ENCODE measurements around the gene ZIC1.

Gene ZIC1

DNA sequence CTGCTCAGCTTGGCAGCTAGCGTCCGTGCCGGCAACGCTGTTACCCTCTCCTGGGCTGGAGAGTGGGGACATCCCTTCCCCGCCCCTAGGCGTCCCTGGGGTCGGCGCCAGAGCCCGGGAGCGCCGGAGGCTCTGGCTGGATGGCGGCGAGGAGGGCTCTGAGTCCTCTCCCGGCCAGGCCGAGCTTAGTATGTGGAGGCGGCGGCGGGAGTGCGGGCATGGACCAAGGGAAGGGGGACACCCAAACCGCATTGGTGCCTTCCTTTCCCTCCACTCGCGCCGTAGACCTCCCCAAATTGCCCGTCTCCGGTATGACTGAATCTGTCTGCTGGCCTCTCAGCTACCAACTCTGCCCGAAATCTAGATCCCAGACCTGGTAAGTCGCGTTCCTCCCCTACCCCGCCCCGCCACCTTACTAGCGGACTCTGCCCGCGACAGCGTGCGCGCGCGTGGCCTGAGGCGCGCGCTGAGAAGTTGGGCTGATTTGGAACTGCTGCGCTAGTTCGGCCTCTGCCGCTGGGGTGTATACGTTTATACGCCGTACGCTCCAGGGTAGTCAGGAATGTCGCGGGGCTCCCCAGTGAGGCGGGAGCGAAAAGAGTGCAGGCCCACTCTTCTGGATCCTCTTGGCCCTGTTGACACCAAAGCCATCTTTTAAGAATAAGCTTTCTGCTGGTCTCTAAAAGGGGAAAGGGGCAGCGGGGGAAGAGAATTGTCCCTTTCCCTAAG is 12.2 kb downstream of the ZIC1 start:
- no peak overlapping the region for H3K27ac Mint-ChIP-seq
- no peaks in the 10 kb centered on the region for H3K4me1 Mint-ChIP-seq (ENCODE audit: low read depth in 2 of 2)
- DNase-seq = no peak
- H3K4me3 Mint-ChIP-seq = no peak overlapping the region
- H3K9me3 Mint-ChIP-seq = peaks cover 0 to 7% of the 10 kb centered on the region in 2 donors
- no peaks in the 10 kb centered on the region for H3K36me3 Mint-ChIP-seq (ENCODE audit: insufficient read depth)
- H3K27me3 Mint-ChIP-seq = peaks cover 54 to 70% of the 10 kb centered on the region in 2 donors
- no peak for ATAC-seq (replicated peaks)

- no peak for ATAC-seq (replicated peaks)
- Mint-ChIP-seq H3K36me3 (ENCODE audit: insufficient read depth) (no peaks in the 10 kb centered on the region), H3K27me3 (peaks cover 53 to 68% of the 10 kb centered on the region in 2 donors), H3K4me3 (no peak overlapping the region), H3K9me3 (peaks cover 0 to 7% of the 10 kb centered on the region in 2 donors), H3K4me1 (ENCODE audit: low read depth in 2 of 2) (no peaks in the 10 kb centered on the region), H3K27ac (no peak overlapping the region)
- DNase-seq = no peak
These were observed 13.0 kb downstream of the ZIC1 start for GRCh38 chr3:147422196-147422595.

DNA sequence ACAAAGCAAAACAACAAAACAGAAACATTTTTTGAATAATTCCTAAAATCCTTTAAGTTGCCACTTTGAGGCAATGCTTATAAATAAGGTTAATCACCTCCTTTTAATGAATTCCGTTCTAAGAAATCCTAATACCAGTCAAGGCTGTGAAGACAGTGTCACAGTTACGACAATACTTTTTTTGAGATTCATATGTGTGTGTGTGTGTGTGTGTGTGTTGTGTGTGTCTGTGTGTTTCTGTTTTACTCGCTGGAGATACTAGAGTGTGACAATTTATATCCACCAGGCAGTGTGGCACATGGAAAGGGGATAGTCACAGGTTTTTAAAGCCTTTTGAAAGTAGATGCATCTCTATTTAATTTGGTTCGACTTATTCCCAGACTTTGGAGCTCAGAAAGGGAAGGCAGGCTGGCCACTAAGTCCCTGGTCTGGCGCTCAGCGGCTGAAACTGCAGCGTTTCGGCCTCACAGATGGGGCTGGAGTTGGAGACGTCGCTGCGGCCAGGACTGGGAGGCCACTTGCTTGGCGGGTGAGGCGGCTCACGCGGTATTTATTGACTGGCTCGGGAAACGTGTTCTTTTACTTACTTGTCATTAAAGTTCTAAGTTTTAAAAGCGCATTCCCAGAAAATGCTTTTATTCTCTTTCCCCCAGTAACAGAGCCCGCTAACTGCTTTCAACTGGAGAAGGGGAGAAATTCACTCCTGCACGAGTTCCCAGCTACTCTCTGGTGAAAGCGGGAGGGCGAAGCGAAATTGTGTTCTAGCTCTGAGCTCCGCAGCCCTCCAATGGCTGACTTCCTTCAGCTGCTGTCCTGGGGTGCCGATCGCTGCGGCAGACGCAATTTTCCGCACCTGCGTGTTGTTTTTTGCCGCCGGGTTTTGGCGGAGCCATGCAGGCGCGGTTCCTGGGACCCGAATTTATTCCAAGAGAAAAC is 13.7 kb downstream of the ZIC1 start:
- Mint-ChIP-seq H3K36me3 (ENCODE audit: insufficient read depth) (no peaks in the 10 kb centered on the region), H3K4me3 (no peak overlapping the region), H3K27me3 (peaks cover 46 to 61% of the 10 kb centered on the region in 2 donors), H3K9me3 (peaks cover 2 to 7% of the 10 kb centered on the region in 2 donors), H3K27ac (no peak overlapping the region), H3K4me1 (ENCODE audit: low read depth in 2 of 2) (no peaks in the 10 kb centered on the region)
- DNase-seq = no peak
- no peak for ATAC-seq (replicated peaks)

DNA sequence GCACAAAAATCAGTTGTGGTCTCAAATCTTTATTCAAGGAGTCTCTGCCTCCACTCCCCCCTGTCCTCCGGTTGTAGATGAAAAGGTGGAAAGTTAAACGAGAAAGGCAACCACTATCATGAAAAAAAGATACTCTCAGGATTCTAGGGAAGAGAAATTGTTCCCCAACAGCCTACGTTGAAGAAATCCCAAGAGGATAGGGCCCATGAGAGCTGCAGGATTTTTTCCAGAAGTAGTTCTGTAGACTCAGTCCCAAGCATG is 14.3 kb downstream of the ZIC1 start:
- peaks cover 3 to 7% of the 10 kb centered on the region in 2 donors for H3K9me3 Mint-ChIP-seq
- H3K36me3 Mint-ChIP-seq (ENCODE audit: insufficient read depth) = no peaks in the 10 kb centered on the region
- no peak overlapping the region for H3K27ac Mint-ChIP-seq
- no peak overlapping the region for H3K4me3 Mint-ChIP-seq
- no peaks in the 10 kb centered on the region for H3K4me1 Mint-ChIP-seq (ENCODE audit: low read depth in 2 of 2)
- H3K27me3 Mint-ChIP-seq = peaks cover 40 to 55% of the 10 kb centered on the region in 2 donors
- no peak for DNase-seq
- ATAC-seq (replicated peaks) = no peak

DNA sequence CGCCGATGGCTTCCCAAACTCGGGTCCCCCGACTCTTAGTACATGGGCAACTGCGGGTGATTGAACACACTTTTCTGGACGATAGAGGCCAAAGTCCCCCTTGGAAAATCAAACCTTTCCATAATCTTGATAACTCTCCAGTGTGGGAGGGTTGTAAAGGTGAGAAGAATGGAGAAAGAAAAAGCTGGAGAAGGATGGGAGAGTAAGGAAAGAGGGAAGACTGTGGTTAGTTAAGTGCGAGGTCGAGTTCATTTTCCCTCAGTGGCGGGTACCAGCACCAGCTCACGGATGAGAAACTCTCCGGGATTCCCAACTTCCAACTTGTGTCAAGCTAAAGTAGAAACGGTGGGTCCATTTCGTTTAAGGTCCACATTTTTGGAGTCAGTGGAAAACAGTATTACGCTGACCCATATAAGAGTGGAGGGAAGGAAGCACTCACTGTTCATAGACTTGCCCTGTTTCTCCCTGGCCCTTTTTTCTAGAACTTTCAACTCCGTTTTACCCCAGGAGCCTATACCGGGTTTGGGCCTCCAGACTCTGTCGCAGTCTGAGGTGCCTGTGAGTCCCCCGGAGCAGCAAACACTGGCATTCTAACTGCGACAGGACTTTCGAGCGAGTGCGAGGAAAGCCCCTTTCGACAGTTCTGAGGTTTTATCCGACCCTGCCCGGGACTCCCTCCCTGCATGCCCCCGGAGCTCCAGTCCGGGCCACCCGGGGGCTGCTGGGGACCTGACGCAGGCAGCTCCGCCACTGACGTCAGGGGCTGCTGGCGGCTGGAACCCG is 14.8 kb downstream of the ZIC1 start:
- H3K4me3 Mint-ChIP-seq = no peak overlapping the region
- no peak overlapping the region for H3K27ac Mint-ChIP-seq
- peaks cover 35 to 50% of the 10 kb centered on the region in 2 donors for H3K27me3 Mint-ChIP-seq
- peaks cover 3 to 7% of the 10 kb centered on the region in 2 donors for H3K9me3 Mint-ChIP-seq
- H3K4me1 Mint-ChIP-seq (ENCODE audit: low read depth in 2 of 2) = no peaks in the 10 kb centered on the region
- no peaks in the 10 kb centered on the region for H3K36me3 Mint-ChIP-seq (ENCODE audit: insufficient read depth)
- DNase-seq (no peak), ATAC-seq (replicated peaks) (no peak)

GRCh38 chr3:147424581-147425387 is 15.6 kb downstream of the ZIC1 start:
- no peak for ATAC-seq (replicated peaks)
- Mint-ChIP-seq H3K27me3 (peaks cover 29 to 42% of the 10 kb centered on the region in 2 donors), H3K9me3 (peaks cover 3% of the 10 kb centered on the region in 2 donors), H3K4me3 (no peak overlapping the region), H3K27ac (no peak overlapping the region), H3K36me3 (ENCODE audit: insufficient read depth) (no peaks in the 10 kb centered on the region), H3K4me1 (ENCODE audit: low read depth in 2 of 2) (no peaks in the 10 kb centered on the region)
- DNase-seq = no peak

DNA sequence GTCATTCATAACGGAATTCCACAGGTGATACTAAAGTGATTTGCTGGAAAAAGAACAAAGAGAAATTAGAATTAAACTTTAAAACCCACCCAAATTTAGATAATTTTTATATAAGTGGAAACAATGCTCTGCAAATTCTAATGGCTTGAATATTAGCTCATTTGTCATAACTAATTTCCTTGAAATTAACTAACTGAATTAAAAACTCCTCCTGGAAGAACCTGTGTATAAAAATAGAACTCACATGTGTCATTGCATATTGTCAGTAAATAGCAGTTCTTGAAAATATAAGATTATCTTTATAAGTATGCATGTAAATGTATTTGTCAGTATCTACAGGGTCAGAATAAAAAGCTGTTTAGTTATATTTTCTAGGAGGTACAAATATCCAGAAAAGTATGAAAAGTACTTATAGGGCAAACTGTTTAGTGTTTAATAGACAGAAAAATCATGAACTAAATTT is 16.3 kb downstream of the ZIC1 start:
- no peak overlapping the region for H3K27ac Mint-ChIP-seq
- H3K27me3 Mint-ChIP-seq = peaks cover 24 to 36% of the 10 kb centered on the region in 2 donors
- DNase-seq (no peak), ATAC-seq (replicated peaks) (no peak)
- peaks cover 0 to 3% of the 10 kb centered on the region in 2 donors for H3K9me3 Mint-ChIP-seq
- no peaks in the 10 kb centered on the region for H3K36me3 Mint-ChIP-seq (ENCODE audit: insufficient read depth)
- H3K4me1 Mint-ChIP-seq (ENCODE audit: low read depth in 2 of 2) = no peaks in the 10 kb centered on the region
- no peak overlapping the region for H3K4me3 Mint-ChIP-seq

DNA sequence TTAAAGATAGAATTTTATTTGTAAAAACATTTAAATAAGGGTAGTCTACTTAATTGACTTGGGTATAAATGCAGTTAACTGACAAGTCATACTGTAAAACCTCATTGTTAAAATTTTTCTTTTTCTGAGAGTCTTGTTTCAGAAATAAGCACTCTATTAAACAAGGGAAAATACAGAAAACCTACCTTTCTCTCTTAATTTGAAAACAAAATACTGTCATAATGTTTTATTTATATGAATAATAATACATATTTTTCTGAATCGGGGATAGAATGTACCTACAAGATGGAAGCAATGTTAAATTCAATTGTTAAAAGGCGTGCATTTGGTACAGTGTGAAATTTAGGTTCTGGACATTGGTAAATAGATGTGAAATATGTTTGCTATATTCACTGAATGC is 17.8 kb downstream of the ZIC1 start:
- Mint-ChIP-seq H3K4me1 (ENCODE audit: low read depth in 2 of 2) (no peaks in the 10 kb centered on the region), H3K4me3 (no peak overlapping the region), H3K36me3 (ENCODE audit: insufficient read depth) (no peaks in the 10 kb centered on the region), H3K9me3 (peaks cover 3% of the 10 kb centered on the region in 2 donors), H3K27me3 (peaks cover 21 to 23% of the 10 kb centered on the region in 2 donors), H3K27ac (no peak overlapping the region)
- no peak for ATAC-seq (replicated peaks)
- DNase-seq = no peak

DNA sequence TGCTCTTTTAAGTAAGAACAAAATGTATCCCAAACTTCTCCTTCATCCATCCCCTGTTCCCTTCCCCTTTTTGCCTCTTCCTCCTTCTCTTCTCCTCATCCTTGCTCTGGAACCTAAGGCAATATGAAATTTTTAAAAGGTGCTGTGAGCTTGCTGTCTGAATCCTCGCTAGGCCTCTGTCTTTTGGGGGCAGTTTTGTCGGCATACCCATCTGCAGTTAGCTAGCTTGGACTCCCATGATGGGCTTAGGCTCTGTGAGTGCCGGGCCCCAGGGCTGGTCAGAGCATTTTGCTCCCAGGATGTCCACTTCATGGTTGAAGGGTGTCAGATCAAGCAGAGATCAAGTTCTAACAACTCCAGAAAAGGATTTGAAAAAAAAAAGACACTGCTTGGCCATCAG is 18.6 kb downstream of the ZIC1 start:
- no peak for DNase-seq
- H3K4me3 Mint-ChIP-seq = no peak overlapping the region
- no peak for ATAC-seq (replicated peaks)
- H3K9me3 Mint-ChIP-seq = peaks cover 3 to 8% of the 10 kb centered on the region in 2 donors
- peaks cover 12 to 15% of the 10 kb centered on the region in 2 donors for H3K27me3 Mint-ChIP-seq
- no peak overlapping the region for H3K27ac Mint-ChIP-seq
- no peaks in the 10 kb centered on the region for H3K4me1 Mint-ChIP-seq (ENCODE audit: low read depth in 2 of 2)
- H3K36me3 Mint-ChIP-seq (ENCODE audit: insufficient read depth) = no peaks in the 10 kb centered on the region

GRCh38 chr3:147428326-147428725 is 19.2 kb downstream of the ZIC1 start:
- Mint-ChIP-seq H3K4me3 (no peak overlapping the region), H3K36me3 (ENCODE audit: insufficient read depth) (no peaks in the 10 kb centered on the region), H3K4me1 (ENCODE audit: low read depth in 2 of 2) (no peaks in the 10 kb centered on the region), H3K27me3 (peaks cover 7 to 9% of the 10 kb centered on the region in 2 donors), H3K9me3 (peaks cover 6 to 14% of the 10 kb centered on the region in 2 donors), H3K27ac (no peak overlapping the region)
- DNase-seq (no peak), ATAC-seq (replicated peaks) (no peak)

DNA sequence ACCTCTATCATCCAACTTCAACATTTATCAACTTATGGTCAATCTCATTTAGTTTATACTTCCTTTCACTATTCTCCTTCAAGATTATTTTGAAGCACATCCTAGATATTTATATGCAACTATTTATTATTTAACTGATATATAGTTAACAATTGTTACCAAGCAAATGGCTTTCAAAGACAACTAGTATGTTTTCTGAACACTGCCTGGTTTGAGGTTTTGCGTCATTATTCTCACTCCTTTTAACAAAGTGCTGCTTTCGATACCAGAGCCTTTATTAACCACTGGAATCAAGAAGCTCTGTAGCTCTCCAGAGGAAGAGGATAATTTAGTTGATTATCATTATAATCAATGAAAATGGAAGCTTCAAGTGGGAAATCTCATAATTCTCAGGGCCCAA is 19.6 kb downstream of the ZIC1 start:
- Mint-ChIP-seq H3K4me3 (no peak overlapping the region), H3K27me3 (peaks cover 2 to 5% of the 10 kb centered on the region in 2 donors), H3K36me3 (ENCODE audit: insufficient read depth) (no peaks in the 10 kb centered on the region), H3K4me1 (ENCODE audit: low read depth in 2 of 2) (no peaks in the 10 kb centered on the region), H3K9me3 (peaks cover 6 to 18% of the 10 kb centered on the region in 2 donors), H3K27ac (no peak overlapping the region)
- DNase-seq (no peak), ATAC-seq (replicated peaks) (no peak)

DNA sequence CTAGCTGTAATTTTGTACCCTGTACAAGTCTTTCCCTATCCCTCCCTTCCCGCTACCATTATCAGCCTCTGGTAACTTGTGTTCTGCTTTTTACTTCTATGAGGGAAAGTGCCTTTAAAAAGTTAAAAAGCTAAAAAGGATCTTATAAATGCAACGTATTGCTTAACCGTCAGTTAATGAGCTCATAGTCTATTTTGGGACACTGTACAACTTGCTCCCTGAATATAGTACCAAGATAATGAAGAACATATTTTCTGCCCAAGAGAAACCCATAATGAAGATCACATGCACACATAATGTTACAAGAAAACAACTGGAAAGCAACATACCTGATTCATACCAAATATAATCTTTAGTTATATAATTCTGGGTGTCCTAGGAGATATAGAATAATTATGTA is 22.6 kb downstream of the ZIC1 start:
- H3K4me1 Mint-ChIP-seq (ENCODE audit: low read depth in 2 of 2) = no peaks in the 10 kb centered on the region
- ATAC-seq (replicated peaks) = no peak

DNA sequence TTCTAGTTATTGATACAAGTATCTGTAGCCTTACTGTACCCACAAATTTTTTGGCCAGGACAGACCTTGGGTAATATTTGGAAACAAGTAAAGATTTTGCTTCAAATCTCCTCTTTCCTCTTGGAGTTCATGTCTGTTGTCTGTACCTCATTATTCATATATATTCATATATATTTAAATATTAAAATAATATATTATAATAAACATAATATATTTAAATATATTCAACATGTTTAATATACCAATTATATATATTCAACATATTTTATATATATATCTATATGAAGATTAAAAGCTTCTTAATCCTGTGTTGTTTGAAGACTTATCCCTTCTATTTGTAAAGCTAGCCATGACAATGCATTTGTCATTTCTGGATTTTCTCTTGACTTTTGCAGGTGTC is 38.1 kb downstream of the ZIC1 start:
- no peaks in the 10 kb centered on the region for H3K36me3 Mint-ChIP-seq (ENCODE audit: insufficient read depth)
- H3K4me1 Mint-ChIP-seq (ENCODE audit: low read depth in 2 of 2) = no peaks in the 10 kb centered on the region
- no peak overlapping the region for H3K4me3 Mint-ChIP-seq
- H3K27me3 Mint-ChIP-seq = no peaks in the 10 kb centered on the region
- H3K27ac Mint-ChIP-seq = no peak overlapping the region
- H3K9me3 Mint-ChIP-seq = peaks cover 0 to 6% of the 10 kb centered on the region in 2 donors
- no peak for DNase-seq
- no peak for ATAC-seq (replicated peaks)

More for the DNA sequence above, 22.6 kb downstream of the ZIC1 start:
- Mint-ChIP-seq H3K9me3 (peaks cover 6 to 20% of the 10 kb centered on the region in 2 donors), H3K27ac (no peak overlapping the region), H3K4me3 (no peak overlapping the region), H3K36me3 (ENCODE audit: insufficient read depth) (no peaks in the 10 kb centered on the region), H3K27me3 (no peaks in the 10 kb centered on the region)
- DNase-seq = no peak

Data from effector memory CD8-positive, alpha-beta T cell (primary cell).